Measurements from ENCODE around the gene OLFML2B.

DNA sequence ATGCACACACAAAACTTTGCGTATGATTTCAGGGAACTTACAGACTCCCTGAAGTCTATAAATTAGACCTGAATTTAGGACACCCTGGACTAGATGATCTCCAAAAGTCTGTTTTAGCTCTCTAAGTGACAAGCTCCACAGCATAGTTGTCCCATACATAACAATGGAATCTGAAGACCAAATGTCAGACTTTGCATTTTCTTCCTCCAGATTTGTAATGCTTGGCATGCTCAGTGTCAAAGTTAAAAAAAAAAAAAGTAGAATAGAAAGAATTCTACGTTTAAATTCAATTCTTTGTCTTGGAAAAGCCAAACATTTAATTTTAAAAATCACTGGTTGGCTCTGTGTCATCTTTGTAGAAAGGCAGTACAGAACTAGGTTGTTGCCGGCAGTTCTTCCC is 66.7 kb downstream of the OLFML2B start:
- TF ChIP-seq, protein P1, sequence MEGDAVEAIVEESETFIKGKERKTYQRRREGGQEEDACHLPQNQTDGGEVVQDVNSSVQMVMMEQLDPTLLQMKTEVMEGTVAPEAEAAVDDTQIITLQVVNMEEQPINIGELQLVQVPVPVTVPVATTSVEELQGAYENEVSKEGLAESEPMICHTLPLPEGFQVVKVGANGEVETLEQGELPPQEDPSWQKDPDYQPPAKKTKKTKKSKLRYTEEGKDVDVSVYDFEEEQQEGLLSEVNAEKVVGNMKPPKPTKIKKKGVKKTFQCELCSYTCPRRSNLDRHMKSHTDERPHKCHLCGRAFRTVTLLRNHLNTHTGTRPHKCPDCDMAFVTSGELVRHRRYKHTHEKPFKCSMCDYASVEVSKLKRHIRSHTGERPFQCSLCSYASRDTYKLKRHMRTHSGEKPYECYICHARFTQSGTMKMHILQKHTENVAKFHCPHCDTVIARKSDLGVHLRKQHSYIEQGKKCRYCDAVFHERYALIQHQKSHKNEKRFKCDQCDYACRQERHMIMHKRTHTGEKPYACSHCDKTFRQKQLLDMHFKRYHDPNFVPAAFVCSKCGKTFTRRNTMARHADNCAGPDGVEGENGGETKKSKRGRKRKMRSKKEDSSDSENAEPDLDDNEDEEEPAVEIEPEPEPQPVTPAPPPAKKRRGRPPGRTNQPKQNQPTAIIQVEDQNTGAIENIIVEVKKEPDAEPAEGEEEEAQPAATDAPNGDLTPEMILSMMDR (conservative IDR thresholded peaks at IDR 0.05) = no peak
- TF ChIP-seq EZH2 (IDR thresholded peaks at IDR 0.05; ENCODE audit: low read depth) = no peak

All from PC-9 (cell line).